ENCODE measurements around the gene CSMD2. TPM values are rescaled to one million over a fixed set of nuclear protein-coding genes. Genes with fewer than 3 reads are reported as not detected.

The CSMD2 gene
- total RNA-seq, 4 donors from 2014 or later: 0.16 to 1.00 (median 0.27) TPM; not detected in 1

DNA sequence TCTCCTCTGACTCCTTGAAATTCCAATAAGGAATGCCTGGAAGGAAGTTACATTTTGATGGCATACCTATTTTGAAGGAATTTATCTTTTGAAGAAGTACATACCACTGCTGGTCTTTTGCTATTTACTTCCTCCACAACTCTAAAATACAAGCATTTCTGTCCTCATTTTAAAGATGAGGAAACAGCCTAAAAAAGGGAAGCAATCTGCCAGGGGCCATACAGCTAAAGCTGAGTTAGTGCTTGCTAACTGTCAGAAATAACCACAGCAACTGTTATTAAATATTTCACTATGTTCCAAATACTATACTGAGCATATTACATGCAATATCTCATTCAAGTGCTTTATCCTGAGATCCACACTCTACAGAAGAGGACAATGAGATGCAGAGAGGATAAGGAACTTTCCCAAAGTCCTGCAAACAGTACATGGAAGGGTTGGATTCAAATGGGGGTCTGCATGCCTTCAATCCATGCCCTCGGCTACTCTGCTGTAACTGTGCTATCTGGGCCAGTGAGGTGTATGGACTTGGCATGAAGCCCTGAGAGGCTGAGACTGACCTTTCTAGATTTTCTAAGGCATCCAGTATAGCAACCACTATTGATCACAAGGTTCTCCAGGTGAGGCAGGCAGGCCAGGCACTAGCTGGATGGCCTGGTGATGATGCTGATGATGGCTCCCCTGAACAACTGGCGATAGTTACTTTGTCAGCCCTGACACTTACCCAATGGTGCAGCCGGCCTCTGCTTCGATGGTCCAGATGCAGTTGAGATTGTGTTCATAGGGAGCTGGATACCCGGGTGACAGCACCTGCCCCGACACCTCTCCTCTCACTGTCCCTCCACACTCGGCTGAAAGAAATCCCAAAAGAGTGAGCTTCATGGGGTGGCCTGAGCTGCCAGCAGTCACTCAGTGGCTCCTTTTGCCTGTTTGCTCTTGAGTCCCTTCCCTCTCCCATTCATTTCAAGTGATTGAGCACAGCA lies 472.5 kb downstream of the CSMD2 start:
- Histone ChIP-seq H3K9me3 (no peaks in the 10 kb centered on the region), H3K27me3 (no peaks in the 10 kb centered on the region), H3K4me3 (no peak overlapping the region), H3K4me1 (no peaks in the 10 kb centered on the region), H3K36me3 (no peaks in the 10 kb centered on the region), H3K27ac (no peak overlapping the region)
- intact Hi-C loops (cut with DNase I; ENCODE audit: low total_unique reads) (no loop called here), in situ Hi-C loops (cut with MboI; ENCODE audit: low pct_ligation_motif_present in 1 of 4, low pct_unique_long_range_greater_than_20kb in 1 of 4, low sequenced_read_pairs in 3 of 4) (no loop called here)
- WGBS, 2 donors (ENCODE audit: low coverage in 1 of 2): 90% methylated on average over 7 of the region's 7 CpGs; no CpG with 5 or more reads in 1 of the 2 donors
- DNase-seq: no peak
- TF ChIP-seq POLR2AphosphoS5 (IDR thresholded peaks at IDR 0.05) (no peak), EP300 (IDR thresholded peaks at IDR 0.05; ENCODE audit: low read depth) (no peak), POLR2A (IDR thresholded peaks at IDR 0.05) (no peak)
- TF ChIP-seq, protein P1, sequence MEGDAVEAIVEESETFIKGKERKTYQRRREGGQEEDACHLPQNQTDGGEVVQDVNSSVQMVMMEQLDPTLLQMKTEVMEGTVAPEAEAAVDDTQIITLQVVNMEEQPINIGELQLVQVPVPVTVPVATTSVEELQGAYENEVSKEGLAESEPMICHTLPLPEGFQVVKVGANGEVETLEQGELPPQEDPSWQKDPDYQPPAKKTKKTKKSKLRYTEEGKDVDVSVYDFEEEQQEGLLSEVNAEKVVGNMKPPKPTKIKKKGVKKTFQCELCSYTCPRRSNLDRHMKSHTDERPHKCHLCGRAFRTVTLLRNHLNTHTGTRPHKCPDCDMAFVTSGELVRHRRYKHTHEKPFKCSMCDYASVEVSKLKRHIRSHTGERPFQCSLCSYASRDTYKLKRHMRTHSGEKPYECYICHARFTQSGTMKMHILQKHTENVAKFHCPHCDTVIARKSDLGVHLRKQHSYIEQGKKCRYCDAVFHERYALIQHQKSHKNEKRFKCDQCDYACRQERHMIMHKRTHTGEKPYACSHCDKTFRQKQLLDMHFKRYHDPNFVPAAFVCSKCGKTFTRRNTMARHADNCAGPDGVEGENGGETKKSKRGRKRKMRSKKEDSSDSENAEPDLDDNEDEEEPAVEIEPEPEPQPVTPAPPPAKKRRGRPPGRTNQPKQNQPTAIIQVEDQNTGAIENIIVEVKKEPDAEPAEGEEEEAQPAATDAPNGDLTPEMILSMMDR (IDR thresholded peaks at IDR 0.05): no peak

DNA sequence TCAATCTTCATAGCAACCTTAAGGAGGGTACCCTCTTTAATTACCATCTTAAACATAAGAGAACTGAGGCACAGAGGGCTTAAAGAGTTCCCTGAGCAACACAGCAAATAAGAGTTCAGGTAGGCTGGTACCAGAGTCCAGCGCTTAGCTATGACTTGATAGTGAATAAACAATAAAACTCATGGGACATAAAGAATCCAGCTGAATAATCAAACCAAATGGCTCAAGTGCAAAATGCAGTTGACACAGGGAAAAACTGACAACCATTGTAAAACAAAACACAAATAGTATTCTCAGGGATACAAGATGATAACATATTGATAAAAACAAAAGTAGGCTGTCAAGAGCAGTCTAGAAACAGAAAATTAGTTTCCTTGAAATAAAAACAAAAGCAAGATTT lies 478.0 kb downstream of the CSMD2 start:
- Histone ChIP-seq H3K4me3 (no peak overlapping the region), H3K4me1 (no peaks in the 10 kb centered on the region), H3K36me3 (no peaks in the 10 kb centered on the region), H3K9me3 (no peaks in the 10 kb centered on the region), H3K27me3 (peaks cover 6% of the 10 kb centered on the region), H3K27ac (no peak overlapping the region)
- WGBS, 2 donors (ENCODE audit: low coverage in 1 of 2): 40 to 73% methylated on average over 1 of the region's 1 CpG
- DNase-seq: no peak
- intact Hi-C loops (cut with DNase I; ENCODE audit: low total_unique reads) (no loop called here), in situ Hi-C loops (cut with MboI; ENCODE audit: low pct_ligation_motif_present in 1 of 4, low pct_unique_long_range_greater_than_20kb in 1 of 4, low sequenced_read_pairs in 3 of 4) (no loop called here)
- TF ChIP-seq EP300 (IDR thresholded peaks at IDR 0.05; ENCODE audit: low read depth): no peak
- no peak for TF ChIP-seq POLR2AphosphoS5 (IDR thresholded peaks at IDR 0.05)
- no peak for TF ChIP-seq POLR2A (IDR thresholded peaks at IDR 0.05)
- TF ChIP-seq, protein P1 (IDR thresholded peaks at IDR 0.05): no peak

DNA sequence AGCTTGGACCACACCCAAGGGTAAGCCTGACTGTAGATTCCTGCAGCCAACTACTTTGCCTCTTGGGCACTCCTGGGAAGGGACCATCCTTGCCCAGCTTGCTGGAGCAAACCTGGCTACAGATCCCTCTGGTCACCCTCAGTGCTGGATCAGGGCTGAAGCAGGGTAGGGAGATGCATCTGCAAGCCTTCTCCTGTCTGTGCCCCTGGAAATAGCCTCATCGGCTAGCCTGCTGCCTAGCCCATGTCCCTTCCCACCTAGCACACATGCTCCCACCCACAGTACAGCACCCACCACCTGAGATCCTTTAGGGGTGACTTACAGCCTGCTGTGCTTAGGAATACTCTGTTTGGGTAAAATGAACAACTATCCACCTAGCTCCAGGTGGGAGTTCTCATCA lies 478.5 kb downstream of the CSMD2 start:
- no peaks in the 10 kb centered on the region for H3K9me3 ChIP-seq
- H3K27me3 ChIP-seq: peaks cover 6% of the 10 kb centered on the region
- H3K27ac ChIP-seq: no peak overlapping the region
- no peak for DNase-seq
- no peaks in the 10 kb centered on the region for H3K36me3 ChIP-seq
- no peaks in the 10 kb centered on the region for H3K4me1 ChIP-seq
- in situ Hi-C loops (cut with MboI; ENCODE audit: low pct_ligation_motif_present in 1 of 4, low pct_unique_long_range_greater_than_20kb in 1 of 4, low sequenced_read_pairs in 3 of 4) (no loop called here), intact Hi-C loops (cut with DNase I; ENCODE audit: low total_unique reads) (no loop called here)
- no peak overlapping the region for H3K4me3 ChIP-seq
- no peak for TF ChIP-seq POLR2AphosphoS5 (IDR thresholded peaks at IDR 0.05)
- TF ChIP-seq POLR2A (IDR thresholded peaks at IDR 0.05): no peak
- no peak for TF ChIP-seq EP300 (IDR thresholded peaks at IDR 0.05; ENCODE audit: low read depth)
- TF ChIP-seq, protein P1 (IDR thresholded peaks at IDR 0.05): no peak
- 79% methylated on average over 1 of the region's 1 CpG; no CpG with 5 or more reads in 1 of the 2 donors for WGBS, 2 donors (ENCODE audit: low coverage in 1 of 2)

DNA sequence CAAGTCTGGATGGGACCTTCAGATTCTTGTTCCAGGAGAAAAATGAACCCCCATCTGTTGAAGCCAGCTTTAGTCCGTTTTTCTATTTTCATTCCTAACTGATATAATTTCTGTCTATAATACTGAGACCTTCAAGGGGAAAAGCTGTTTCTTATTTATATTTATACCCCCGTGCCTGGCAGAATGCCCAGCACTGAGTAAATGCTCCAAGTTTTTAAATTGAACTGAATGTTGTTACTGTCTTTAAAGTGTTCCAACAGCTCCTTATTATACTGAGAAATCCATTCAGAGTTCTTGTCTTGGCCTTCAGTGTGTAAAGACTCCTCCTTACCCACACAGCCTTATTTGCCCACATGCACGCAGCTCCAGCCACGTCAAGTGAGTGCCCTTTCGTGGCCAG lies 479.8 kb downstream of the CSMD2 start:
- in situ Hi-C loops (cut with MboI; ENCODE audit: low pct_ligation_motif_present in 1 of 4, low pct_unique_long_range_greater_than_20kb in 1 of 4, low sequenced_read_pairs in 3 of 4): no loop called here
- H3K27me3 ChIP-seq: peaks cover 6% of the 10 kb centered on the region
- no peaks in the 10 kb centered on the region for H3K36me3 ChIP-seq
- intact Hi-C loops (cut with DNase I; ENCODE audit: low total_unique reads): no loop called here
- H3K27ac ChIP-seq: no peak overlapping the region
- no peak overlapping the region for H3K4me3 ChIP-seq
- no peaks in the 10 kb centered on the region for H3K4me1 ChIP-seq
- WGBS, 2 donors (ENCODE audit: low coverage in 1 of 2): 42 to 48% methylated on average over 5 of the region's 5 CpGs
- H3K9me3 ChIP-seq: no peaks in the 10 kb centered on the region
- DNase-seq: no peak
- TF ChIP-seq POLR2A (IDR thresholded peaks at IDR 0.05) (no peak), EP300 (IDR thresholded peaks at IDR 0.05; ENCODE audit: low read depth) (no peak), POLR2AphosphoS5 (IDR thresholded peaks at IDR 0.05) (no peak)
- TF ChIP-seq, protein P1 (IDR thresholded peaks at IDR 0.05): no peak

Data from transverse colon (tissue), 4 donors.